ENCODE results near the gene ASTN2.

Gene ASTN2

DNA sequence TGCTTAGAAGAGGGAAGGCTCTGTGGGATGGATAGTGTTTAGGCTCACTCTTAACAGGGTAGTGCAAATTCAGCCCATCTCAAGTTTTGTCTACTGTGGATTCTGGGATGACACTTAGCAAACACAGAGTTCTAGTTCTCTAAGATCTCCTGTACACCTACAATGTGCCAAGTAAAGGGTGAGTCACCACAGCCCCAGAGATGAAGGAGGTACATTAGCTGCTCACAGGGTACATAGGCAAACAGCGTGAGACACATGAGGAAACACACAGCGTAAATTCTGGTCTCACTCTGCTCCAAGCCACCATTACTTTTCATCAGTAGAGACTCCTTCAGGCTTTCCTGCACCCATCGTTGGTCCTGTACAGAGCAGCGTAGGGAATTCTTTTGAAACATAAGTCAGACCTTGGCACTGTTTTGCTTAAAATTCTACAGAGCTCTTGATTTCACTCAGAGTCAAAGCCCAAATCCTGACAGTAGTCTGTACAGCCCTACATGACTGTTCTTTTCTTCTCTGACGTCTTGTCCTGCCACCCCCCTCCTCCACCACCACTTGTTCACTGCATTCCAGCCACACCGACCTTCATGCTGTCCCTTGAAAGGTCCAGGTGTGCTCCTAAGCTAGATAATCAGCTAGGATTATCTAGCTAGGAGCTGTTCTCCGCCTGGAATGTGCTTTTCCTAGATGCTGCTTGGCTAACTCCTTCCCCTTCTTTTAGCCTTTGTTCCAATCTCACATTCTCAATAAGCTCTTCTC, 8.7 kb downstream of the ASTN2 start:
- H3K4me3 Mint-ChIP-seq = no peak overlapping the region
- H3K9me3 Mint-ChIP-seq = peaks cover 4% of the 10 kb centered on the region
- H3K27me3 Mint-ChIP-seq = peaks cover 13% of the 10 kb centered on the region
- no peaks in the 10 kb centered on the region for H3K36me3 Mint-ChIP-seq
- H3K4me1 Mint-ChIP-seq = no peaks in the 10 kb centered on the region
- no peak overlapping the region for H3K27ac Mint-ChIP-seq

DNA sequence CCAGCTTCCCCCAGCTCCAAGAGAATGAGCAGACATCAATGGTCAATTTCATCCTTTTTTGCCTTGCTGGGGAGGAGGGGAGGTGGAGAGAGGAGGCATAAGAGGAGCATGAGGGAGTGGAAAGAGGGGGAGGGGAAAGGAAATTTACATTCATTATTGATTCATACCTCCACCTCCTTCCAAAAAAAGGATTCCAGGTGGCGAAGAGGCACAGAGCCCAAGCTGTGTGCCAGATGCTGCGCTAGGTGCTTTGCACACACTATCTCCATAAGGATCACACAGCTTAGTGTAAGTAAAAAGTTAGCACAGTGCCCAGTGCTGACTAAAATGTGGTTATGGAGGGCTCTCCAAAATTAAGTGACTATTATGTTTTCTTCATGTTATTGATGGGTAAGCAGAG, 11.0 kb downstream of the ASTN2 start:
- Mint-ChIP-seq H3K27ac (no peak overlapping the region), H3K4me1 (no peaks in the 10 kb centered on the region), H3K36me3 (no peaks in the 10 kb centered on the region), H3K4me3 (no peak overlapping the region), H3K27me3 (peaks cover 8% of the 10 kb centered on the region), H3K9me3 (peaks cover 4% of the 10 kb centered on the region)

DNA sequence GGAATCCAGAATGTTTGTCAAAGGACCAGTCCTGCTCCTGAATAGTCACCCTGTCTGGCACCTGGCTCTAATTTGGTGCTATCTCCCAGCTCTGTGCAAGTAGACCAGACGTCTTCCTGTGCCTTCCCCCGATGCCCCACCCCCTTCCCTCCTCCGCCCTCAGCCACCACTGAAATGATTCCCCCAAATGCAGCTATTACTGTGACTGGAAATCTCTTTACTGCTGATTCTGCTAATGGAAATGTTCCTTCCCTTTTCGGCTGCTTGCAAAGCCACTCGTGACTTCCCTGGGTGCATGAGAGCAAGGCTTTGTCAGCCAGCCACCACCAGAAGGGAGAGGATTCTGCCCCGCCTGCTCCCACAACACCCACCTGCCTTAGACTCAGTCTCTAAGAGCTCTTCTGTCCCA, 11.4 kb downstream of the ASTN2 start:
- peaks cover 6% of the 10 kb centered on the region for H3K27me3 Mint-ChIP-seq
- H3K9me3 Mint-ChIP-seq = peaks cover 4% of the 10 kb centered on the region
- no peak overlapping the region for H3K4me3 Mint-ChIP-seq
- H3K36me3 Mint-ChIP-seq = no peaks in the 10 kb centered on the region
- H3K4me1 Mint-ChIP-seq = no peaks in the 10 kb centered on the region
- H3K27ac Mint-ChIP-seq = no peak overlapping the region

- H3K4me3 Mint-ChIP-seq = no peak overlapping the region
- H3K27me3 Mint-ChIP-seq = peaks cover 2% of the 10 kb centered on the region
- no peaks in the 10 kb centered on the region for H3K36me3 Mint-ChIP-seq
- no peaks in the 10 kb centered on the region for H3K9me3 Mint-ChIP-seq
- no peaks in the 10 kb centered on the region for H3K4me1 Mint-ChIP-seq
- no peak overlapping the region for H3K27ac Mint-ChIP-seq
Observed at GRCh38 chr9:117400171-117400570, 14.7 kb downstream of the ASTN2 start.

DNA sequence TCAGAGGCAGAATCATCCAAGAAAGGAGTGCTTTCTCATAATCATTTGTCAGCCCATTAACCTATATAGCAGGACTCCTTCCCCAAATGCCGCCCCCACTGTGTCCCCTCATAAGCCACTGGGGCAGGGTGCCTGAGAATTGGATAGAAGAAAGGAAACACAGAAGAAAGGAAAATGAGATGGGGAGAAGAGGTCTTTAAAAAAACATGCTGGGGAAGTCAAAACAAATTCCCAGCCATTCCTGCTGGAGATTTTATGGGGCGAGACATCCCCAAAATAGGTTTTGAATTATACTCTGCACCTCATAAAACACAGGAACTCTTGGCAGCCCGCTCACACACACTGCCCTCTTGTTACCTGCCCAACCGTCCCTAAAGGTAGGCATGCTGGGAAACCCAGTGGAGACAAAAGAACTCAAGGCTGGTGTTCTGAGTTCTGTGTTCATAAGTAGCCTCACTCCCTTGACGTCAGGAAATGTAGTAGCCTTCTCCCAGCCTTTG, 19.7 kb downstream of the ASTN2 start:
- Mint-ChIP-seq H3K27me3 (no peaks in the 10 kb centered on the region), H3K4me3 (no peak overlapping the region), H3K9me3 (no peaks in the 10 kb centered on the region), H3K36me3 (no peaks in the 10 kb centered on the region), H3K4me1 (no peaks in the 10 kb centered on the region), H3K27ac (no peak overlapping the region)

DNA sequence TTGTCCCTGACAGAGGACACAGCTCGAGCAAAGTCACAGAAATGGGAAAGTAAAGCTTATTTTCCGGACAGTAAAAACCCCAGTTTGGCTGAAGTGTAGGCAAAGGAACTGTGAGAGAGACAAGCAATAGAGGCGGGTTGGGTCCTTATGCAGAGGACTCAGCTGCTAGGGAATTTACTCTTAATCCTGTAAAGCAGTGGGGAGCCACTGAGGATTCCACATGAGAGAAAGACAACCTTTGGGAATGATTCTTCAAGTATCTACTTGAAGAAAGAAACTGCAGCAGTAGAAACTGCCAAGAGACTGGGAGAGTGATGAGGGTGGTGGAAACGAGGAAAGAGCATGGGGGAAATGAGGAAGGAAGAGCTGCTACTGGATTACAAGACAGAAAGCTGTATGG, 20.2 kb downstream of the ASTN2 start:
- no peaks in the 10 kb centered on the region for H3K27me3 Mint-ChIP-seq
- H3K27ac Mint-ChIP-seq = no peak overlapping the region
- H3K36me3 Mint-ChIP-seq = no peaks in the 10 kb centered on the region
- no peaks in the 10 kb centered on the region for H3K9me3 Mint-ChIP-seq
- no peaks in the 10 kb centered on the region for H3K4me1 Mint-ChIP-seq
- H3K4me3 Mint-ChIP-seq = no peak overlapping the region

DNA sequence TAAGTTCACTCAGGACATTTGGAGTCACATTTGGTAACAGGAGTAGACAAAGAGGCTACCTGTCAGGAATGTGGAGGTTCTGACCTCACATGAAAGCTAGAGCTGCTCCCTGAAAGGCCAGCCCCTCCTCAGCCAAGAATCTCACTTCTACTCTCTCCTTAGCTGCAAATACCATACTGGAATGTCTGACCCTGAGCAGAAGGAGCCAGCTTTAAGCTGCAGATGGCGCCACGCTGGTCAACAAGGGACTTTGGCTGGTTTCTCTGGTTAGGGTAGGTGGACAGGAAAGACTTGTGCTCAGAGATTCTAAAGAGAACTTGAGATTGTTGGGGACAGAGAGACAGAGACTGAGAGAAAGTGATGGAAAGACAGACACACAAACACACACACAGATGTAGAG, 21.9 kb downstream of the ASTN2 start:
- Mint-ChIP-seq H3K27me3 (no peaks in the 10 kb centered on the region), H3K9me3 (no peaks in the 10 kb centered on the region), H3K27ac (no peak overlapping the region), H3K4me3 (no peak overlapping the region), H3K36me3 (no peaks in the 10 kb centered on the region), H3K4me1 (no peaks in the 10 kb centered on the region)

GRCh38 chr9:117387422-117387821, 27.4 kb downstream of the ASTN2 start:
- Mint-ChIP-seq H3K36me3 (no peaks in the 10 kb centered on the region), H3K9me3 (peaks cover 4% of the 10 kb centered on the region), H3K4me1 (no peaks in the 10 kb centered on the region), H3K27ac (no peak overlapping the region), H3K4me3 (no peak overlapping the region), H3K27me3 (no peaks in the 10 kb centered on the region)

- no peak overlapping the region for H3K4me3 Mint-ChIP-seq
- no peaks in the 10 kb centered on the region for H3K4me1 Mint-ChIP-seq
- peaks cover 4% of the 10 kb centered on the region for H3K9me3 Mint-ChIP-seq
- H3K27me3 Mint-ChIP-seq = no peaks in the 10 kb centered on the region
- H3K27ac Mint-ChIP-seq = no peak overlapping the region
- no peaks in the 10 kb centered on the region for H3K36me3 Mint-ChIP-seq
Observed at GRCh38 chr9:117379341-117379740, 35.5 kb downstream of the ASTN2 start.

DNA sequence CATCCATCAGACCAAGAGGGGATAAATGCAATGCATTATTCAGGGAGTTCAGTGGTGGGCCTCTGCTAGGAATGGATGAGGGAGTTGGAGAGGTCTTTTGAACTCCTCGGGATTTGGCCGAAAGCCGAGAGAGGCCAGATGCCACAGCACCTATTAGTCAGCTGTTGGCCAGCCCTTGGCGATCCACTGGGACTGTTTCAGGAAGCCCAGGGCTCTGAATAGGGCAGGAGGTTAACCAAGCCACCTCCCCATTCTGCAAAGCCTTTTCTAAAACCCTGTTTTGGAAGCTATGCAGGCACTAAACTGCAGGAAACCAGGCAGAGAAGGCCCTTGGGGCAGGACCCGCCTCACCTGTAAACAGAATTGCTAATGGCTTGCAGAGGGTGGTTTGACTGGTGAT, 37.8 kb downstream of the ASTN2 start:
- Mint-ChIP-seq H3K27me3 (no peaks in the 10 kb centered on the region), H3K4me3 (no peak overlapping the region), H3K36me3 (no peaks in the 10 kb centered on the region), H3K9me3 (peaks cover 10% of the 10 kb centered on the region), H3K4me1 (no peaks in the 10 kb centered on the region), H3K27ac (no peak overlapping the region)

DNA sequence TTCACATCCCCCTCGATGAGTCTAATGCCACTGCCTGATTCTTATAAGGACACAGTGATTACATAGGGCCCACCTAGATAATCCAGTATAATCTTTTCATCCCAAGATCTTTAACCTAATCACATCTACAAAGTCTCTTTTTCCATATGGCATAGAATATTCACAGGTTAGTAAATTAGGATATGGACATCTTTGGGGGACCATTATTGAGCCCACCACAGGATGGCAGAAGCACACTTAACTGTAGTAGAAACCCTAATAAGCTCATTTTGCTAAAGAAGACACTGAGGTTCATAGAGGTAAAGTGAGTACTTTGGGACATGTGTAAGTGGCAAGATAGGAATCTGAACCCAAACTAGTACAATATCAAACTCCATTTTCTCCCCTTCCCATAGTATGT, 38.9 kb downstream of the ASTN2 start:
- Mint-ChIP-seq H3K4me1 (no peaks in the 10 kb centered on the region), H3K36me3 (no peaks in the 10 kb centered on the region), H3K27ac (no peak overlapping the region), H3K9me3 (peaks cover 10% of the 10 kb centered on the region), H3K27me3 (no peaks in the 10 kb centered on the region), H3K4me3 (no peak overlapping the region)

- Mint-ChIP-seq H3K27ac (no peak overlapping the region), H3K4me1 (no peaks in the 10 kb centered on the region), H3K36me3 (no peaks in the 10 kb centered on the region), H3K27me3 (no peaks in the 10 kb centered on the region), H3K4me3 (no peak overlapping the region), H3K9me3 (peaks cover 10% of the 10 kb centered on the region)
Observed at GRCh38 chr9:117374076-117374725, 40.7 kb downstream of the ASTN2 start.

DNA sequence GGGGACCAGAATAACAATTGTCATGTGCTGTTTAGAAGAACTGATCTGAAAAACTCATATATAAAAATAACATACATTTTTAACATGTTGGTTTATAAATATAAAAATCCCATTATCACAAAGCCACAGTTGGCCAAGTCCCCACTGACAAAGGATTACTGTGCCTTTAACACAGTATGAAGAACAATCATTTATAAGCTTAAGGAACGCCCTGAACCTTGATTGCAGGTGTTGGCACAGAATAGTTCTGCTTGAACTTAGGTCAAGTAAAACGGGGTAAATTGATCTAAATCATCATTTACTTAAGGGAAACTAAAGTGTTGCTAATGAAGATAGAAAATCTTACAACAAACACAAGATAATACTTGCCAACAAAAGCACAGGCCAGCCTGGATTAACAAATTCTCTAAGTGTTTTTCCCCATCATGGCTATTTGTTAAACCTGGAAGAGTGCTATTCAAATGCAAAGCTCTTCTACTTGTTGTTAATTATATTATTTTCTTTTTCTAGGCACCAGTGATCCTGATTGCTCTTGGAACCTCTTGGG, 46.1 kb downstream of the ASTN2 start:
- peaks cover 5% of the 10 kb centered on the region for H3K9me3 Mint-ChIP-seq
- H3K27ac Mint-ChIP-seq = no peak overlapping the region
- no peaks in the 10 kb centered on the region for H3K4me1 Mint-ChIP-seq
- no peak overlapping the region for H3K4me3 Mint-ChIP-seq
- H3K36me3 Mint-ChIP-seq = no peaks in the 10 kb centered on the region
- no peaks in the 10 kb centered on the region for H3K27me3 Mint-ChIP-seq

DNA sequence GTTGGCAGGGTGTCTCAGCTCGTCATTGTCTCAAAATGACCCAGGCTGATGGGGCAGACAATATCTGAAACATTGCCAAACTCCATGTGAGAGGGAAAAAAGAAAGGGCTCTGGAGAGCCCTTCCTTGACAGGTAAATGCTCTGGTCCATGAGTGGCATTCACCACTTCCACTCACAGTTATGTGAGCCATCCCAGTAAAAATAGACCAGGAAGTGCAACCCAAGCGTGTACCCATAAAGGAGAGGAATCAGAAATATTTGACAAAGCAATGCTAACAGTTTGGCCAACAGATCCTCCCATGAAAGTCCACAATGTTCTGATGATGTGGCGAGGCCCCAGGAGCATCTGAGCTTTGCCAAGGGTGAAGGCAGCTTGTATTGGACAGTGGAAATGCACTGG, 49.4 kb downstream of the ASTN2 start:
- Mint-ChIP-seq H3K27ac (no peak overlapping the region), H3K9me3 (no peaks in the 10 kb centered on the region), H3K4me1 (no peaks in the 10 kb centered on the region), H3K27me3 (no peaks in the 10 kb centered on the region), H3K36me3 (no peaks in the 10 kb centered on the region), H3K4me3 (no peak overlapping the region)

GRCh38 chr9:117363006-117363405, 51.9 kb downstream of the ASTN2 start:
- Mint-ChIP-seq H3K27me3 (no peaks in the 10 kb centered on the region), H3K4me3 (no peak overlapping the region), H3K9me3 (no peaks in the 10 kb centered on the region), H3K36me3 (no peaks in the 10 kb centered on the region), H3K27ac (no peak overlapping the region), H3K4me1 (no peaks in the 10 kb centered on the region)

DNA sequence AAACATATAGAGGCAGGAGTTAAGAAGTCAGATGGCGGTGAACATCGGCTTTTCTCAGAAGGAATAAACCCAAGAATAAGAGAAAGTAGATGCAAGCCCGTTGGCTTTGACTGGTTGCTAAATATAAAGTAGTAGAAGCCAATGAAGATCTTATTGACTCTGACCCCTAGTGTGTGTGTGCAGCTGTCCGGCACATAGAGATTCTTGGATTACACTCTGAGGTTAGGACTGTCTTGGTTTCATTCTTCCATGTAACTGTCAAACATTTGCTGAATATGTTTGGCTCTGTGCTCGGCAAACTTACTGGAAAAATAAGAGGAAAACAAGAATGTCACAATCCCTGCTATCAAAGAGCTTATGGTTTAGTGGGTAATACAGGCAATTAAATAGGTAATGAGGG, 54.9 kb downstream of the ASTN2 start:
- H3K27ac Mint-ChIP-seq = no peak overlapping the region
- H3K27me3 Mint-ChIP-seq = no peaks in the 10 kb centered on the region
- no peaks in the 10 kb centered on the region for H3K9me3 Mint-ChIP-seq
- H3K4me1 Mint-ChIP-seq = no peaks in the 10 kb centered on the region
- no peak overlapping the region for H3K4me3 Mint-ChIP-seq
- H3K36me3 Mint-ChIP-seq = no peaks in the 10 kb centered on the region

All from activated naive CD4-positive, alpha-beta T cell treated with anti-CD3 and anti-CD28 coated beads, Interleukin-2, amount 50 U/mL, for 24 hours (primary cell).